HS-27A (cell line): ENCODE results near the gene FCRL1.
A peak's percentile ranks its signal among the peaks of the same experiment; 100 is the strongest.

Experiments used
- DNase-seq: peaks from one replicate; pipeline ENCODE4 v3.0.0-alpha.2; 2012; ENCODE audit warnings: low read depth, missing footprints

The FCRL1 gene, protein sequence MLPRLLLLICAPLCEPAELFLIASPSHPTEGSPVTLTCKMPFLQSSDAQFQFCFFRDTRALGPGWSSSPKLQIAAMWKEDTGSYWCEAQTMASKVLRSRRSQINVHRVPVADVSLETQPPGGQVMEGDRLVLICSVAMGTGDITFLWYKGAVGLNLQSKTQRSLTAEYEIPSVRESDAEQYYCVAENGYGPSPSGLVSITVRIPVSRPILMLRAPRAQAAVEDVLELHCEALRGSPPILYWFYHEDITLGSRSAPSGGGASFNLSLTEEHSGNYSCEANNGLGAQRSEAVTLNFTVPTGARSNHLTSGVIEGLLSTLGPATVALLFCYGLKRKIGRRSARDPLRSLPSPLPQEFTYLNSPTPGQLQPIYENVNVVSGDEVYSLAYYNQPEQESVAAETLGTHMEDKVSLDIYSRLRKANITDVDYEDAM

DNA sequence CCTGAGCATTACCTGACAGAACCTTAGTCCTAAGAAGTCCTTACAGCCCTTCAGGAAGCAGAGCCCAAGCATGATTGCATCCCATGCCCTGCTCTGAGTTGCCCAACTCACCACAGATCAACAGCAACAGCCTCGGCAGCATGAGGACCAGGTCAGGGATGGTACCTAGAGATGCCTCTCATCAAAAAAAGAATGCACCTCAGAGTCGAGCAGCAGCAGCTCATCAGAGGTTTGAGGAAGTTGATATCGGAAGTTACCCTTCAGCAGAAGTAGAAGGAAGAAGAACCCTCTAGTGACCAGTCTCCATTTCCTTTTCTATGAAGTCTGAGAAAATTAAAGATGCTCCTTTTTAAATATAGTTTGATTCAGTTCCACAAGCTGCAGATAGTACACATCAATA lies at the start of gene FCRL1:
TSS of gene FCRL1 (minus strand) at position 225 of the 400 bp plus-strand sequence. CDS start at position 142, 83 bp downstream.
- no peak for DNase-seq

DNA sequence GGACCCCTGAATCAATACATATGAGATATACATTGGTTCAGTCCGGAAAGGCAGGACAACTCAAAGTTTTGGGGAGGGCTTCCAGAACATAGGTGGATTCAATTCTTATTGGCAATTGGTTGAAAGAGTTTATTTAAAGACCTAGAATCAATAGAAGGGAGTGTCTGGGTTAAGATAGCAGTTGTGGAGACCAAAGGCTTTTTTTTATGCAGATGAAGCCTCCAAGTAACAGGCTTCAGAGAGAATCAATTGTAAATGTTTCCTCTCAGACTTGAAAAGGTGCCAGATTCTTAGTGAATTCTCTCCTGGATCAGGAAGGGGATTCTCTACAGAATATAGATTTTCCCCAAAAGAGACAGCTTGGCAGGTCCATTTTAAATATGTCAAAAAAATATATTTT lies 48.7 kb upstream of the FCRL1 start:
- no peak for DNase-seq

DNA sequence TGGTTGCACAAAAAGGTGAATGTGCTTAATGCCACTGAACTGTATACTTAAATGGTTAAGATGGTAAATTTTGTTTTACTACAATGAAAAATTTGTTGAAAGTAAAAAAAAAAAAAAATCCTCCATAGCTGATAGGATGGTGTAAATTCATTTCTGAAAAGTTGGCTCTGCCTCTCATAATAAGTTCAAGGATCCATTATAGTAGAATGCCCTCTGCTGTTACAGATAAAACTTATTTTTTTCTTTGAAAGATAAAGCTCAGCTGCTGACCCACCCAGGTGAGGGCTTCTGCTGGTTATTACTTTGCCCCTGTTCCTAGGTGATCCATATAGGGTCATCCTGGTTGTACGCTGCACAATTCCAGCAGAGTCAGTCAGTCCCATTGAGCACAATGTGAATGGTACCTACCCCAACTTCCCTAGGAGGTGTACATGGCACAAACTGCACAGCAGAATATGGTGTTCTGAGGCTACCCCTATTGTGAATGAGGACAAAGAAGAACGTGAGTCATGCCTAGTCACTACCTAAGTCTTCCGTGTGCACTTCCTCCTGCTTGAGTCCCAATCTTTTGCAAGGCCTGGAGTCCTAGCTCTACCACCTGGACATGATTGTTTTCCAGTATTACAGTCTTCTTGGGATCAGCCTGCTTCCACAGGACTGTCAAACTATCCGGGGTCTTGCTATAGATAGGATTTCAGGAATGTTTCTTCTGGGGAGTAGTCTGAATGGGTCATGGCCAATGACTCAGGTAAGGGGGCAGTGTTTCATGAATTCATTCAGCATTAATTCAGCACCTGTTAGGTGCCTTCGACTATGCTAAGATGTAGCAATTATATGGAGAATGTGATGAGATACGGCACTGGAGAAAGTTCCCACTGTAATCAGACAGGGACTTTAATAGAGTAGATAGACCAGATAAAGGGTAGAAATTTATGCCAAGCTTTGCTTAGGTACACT lies 42.5 kb upstream of the FCRL1 start:
- no peak for DNase-seq

DNA sequence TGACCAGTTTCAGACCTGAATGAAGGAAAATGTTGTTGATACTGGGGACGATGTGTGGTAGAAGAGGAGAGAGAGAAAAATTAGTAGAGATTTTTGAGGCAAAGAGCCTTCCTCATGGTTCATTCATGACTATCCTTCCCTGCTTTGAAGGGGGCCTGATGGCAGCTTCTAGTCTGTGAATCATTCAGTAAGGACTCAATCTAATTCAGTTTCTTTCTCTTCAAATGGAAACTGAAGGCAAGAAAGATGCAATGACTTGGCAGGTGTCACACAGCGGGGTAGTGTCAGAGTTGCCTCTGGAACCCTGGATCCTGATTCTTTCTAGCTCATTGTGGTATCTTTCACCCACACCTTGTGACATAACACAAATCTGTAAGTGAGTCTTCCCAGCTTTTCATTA lies 36.6 kb upstream of the FCRL1 start:
- DNase-seq: no peak

DNA sequence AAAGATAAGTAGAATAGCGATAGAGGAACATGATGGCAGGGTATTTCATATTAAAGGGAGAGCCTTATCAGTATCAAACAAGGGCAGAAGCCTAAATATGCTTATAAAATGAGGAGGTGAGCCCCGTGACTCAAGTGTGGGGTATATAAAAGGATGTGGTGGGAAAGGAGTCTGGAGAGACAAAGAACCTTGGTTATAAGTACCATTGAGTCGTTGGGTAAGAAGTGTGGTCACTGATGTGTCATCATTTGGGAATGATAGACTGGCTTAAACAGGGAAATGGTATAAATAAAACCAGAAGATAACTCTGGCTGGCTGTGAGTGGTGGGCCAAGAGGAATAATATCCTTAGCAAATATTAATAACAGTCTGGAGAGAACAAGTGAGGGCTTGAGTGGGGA lies 32.6 kb upstream of the FCRL1 start:
- DNase-seq: peak; percentile 4

DNA sequence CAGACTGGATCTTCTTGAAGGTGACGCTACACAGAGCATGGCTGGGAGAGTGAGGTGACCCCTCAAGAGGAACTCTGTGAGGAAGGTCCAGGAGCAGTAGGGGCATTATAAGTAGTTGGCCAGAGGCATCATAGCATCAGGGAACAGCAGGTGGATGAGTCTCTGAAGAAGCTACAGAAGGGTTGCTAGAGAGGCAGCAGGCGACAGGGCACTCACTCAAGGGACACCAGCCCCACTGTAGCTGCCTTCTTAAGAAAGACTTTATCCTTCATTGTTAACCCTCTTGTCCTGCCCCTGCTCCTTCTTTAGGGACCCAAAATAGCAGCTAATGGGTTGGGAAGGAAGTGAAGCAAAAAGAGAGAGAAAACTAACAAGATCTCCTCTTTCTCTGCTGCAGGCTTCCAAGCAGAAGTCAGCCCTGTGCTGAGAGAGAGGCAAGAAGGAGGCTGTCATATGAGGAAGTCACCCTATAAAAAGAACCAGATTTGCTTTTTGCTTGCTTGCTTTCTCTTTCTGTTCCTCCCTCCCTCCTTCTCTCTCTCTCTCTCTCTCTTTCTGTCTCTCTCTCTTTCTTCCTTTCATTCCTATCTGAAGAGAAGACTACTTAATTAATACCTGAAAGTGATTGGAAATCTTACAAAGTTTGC lies 29.4 kb upstream of the FCRL1 start:
- DNase-seq: no peak

DNA sequence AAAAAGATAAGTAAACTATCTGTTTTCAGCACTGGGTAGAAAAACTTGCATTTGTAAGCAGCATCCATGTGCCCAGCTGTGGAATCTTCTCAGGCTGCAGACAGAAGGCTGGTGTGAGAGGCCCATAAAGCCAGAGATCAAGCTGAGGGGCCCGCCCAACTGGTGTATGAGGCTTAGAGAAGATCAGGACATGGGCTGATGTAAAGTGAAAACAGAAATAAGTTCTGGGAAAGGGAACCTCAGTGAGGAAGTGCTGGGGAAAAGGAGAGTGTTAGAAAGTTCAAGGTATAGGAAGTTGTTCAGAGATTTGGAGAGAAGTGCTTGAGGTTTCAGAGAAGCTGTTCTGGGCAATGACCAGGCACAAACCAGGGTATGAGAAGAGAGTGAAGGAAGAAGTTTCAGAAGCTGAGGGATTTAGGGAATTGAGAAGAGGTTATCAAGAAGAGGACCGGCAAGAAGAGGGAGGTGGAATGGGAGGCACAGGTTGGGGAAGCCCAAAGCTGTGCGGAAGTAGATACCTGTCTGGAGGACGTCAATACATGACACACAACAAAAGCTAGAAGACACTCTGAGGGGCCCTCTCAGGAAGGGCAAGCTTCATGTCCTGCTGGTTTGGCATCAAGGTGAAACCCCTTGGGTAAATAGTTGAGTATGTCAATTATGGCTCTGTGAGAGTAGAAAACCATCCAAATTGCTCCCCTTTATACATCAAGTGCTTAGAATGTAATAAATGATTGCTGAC lies 24.3 kb upstream of the FCRL1 start:
- DNase-seq: no peak

DNA sequence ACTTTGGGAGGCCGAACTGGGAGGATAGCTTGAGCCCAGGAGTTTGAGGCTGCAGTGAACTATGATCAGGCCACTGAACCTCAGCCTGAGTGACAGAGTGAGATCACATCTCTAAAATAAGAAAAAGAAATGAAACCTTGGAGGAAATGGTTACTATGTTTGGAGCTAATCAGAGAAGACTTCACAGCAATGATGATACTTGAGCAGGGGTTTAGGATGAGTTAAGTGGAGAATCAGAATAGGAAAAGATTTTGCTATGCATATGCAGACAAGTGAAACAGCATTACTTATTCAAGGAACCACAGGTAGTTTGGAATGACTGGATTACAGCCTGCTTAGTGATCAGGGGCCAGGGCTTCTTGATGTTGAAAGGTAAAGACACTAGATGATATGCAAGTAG lies 23.0 kb upstream of the FCRL1 start:
- DNase-seq: no peak

DNA sequence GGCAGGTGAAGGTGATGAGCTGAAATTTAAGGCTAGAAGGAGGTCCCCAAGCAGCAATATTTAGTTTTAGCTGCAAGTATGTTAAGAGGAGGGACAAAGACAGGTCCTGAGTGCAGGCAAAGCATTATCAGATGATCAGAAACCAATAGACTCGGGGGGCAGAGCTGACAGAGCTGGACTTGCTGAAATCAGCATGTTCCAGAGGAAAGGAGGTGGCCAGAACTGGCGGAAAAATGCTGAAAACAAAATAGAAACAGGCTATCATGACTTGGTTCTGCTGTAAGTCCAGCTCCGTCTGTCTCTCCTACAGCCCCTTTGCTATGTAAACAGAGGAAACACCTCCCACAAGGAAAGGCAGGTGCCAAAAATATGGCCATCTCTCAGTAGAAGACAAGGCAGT lies 21.8 kb upstream of the FCRL1 start, which contains the start of gene CD5L:
TSS of gene CD5L (minus strand) at position 101 of the 400 bp plus-strand sequence. CDS start 107 bp downstream, outside the sequence.
- DNase-seq: no peak

DNA sequence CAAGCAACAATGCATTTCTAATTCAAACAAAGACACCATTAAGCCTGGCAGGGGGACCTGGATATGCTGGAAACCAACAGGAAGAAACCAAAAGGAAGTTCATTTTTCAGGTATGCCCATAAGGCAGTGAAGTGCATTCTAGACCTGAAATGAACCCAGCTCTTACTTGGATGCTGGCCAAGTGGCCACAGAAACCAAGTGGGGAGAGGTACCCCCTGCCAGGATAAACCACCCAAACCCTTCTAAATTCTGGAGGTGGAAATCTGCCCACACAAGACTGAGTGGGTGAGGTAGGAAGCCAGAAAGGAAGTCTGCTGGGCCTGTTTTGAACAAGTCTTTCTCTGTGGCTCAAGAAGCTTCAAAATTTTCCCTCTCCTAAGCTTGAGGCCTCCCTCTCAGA lies 19.0 kb upstream of the FCRL1 start:
- no peak for DNase-seq

DNA sequence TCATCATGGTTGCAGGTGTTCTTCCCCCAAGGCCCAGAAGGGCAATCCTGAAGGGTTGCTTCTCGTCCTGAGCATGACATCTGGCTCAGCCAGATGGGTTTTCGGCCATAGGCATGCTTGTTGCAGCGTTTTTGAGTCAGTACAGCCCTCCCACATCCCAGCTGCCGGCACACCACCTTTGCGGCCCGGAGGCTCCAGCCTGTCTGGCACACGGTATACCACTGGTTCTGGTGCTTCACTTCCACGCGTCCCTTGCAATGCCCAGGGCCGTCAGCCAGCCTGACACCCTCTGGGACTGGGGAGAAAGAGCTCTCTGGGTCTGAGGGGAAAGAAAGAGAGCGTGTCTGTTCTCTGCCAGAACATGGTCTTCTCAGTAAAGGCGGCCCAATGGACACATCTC lies 14.5 kb upstream of the FCRL1 start:
- no peak for DNase-seq

DNA sequence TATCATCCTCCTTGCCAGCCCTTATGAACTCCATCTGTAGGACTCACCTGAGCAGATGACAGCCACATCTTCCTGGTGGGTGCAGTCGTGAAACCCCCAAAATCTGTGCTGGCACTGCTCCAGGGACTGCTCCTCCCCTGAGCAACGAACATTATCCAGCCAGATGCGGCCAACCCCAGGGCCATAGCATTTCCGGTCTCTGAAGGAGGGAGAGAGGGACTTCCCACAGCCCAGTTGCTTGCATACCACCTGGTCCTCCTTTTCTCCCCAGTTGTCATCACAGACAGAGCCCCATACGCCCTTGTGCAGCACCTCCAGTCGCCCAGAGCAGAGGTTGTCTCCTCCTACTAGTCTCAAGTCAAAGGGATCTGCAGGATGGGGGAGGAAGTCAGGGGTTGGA lies 13.2 kb upstream of the FCRL1 start:
- no peak for DNase-seq

DNA sequence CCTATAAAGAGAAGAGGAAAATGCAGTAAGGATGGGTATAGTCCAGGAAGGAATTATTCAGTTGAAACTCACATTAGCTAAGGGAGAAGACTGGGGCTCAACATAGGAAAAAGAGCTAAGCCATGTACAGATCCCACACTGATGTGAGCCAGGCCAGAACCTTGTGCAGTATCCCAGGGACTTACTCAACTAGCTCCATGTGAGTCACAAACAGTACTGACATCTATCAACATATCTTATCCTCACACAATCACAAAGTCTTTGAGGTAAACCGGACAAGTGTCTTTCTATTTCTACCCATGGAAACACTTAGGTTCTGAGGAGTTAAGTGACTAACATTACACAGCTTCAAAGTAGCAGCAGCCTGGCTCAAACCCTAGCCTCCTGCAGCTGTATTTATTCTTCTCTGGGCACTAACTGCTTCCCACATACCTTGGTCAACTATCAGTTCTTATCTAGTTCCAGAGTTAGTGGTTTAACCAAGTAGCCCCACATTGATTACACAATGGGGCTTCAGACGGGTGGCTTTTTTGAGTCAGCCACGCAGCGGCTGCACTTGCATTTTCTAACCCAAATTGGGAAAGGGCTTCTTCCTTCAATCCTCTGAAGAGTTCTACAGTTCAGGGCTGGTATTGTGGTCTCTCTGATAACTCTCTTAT lies 12.2 kb upstream of the FCRL1 start:
- no peak for DNase-seq

DNA sequence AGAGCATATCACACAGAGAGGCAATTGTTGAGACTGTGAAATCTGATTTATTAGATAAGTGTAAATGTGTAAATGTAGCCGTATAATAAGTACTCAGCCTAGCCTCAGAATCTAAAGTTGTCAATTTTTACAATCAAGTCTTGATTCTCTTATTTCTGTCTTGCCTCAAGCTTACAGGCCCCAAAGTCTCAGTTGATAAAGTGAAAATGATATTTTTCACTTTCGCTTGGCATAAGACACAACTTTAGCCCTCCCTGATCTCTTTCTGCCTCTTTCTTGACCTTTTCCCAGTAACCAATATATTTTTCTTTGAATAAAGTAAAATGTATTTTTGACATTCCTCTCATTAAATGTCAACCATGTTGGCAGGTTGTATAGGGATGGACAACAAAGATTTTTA lies 11.0 kb upstream of the FCRL1 start:
- no peak for DNase-seq

DNA sequence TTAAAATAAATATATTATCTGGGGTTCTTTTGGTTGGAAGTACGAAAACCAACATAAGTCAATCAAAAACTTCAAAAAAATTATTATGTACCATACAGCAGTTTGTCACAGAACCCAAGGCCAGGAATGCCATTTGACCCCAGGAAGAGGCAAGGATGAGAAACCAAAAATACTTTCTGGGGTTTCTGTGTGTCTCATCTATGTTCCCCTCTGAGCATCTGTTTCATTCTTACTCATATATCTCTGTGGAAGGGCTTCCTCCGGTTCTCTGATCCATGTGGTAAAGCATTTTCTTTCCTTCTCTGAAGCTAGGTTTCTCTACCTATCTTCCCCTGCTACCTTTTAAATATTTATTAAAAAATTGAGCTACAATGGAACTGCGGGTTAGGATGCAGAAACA lies 9.8 kb upstream of the FCRL1 start:
- DNase-seq: no peak

DNA sequence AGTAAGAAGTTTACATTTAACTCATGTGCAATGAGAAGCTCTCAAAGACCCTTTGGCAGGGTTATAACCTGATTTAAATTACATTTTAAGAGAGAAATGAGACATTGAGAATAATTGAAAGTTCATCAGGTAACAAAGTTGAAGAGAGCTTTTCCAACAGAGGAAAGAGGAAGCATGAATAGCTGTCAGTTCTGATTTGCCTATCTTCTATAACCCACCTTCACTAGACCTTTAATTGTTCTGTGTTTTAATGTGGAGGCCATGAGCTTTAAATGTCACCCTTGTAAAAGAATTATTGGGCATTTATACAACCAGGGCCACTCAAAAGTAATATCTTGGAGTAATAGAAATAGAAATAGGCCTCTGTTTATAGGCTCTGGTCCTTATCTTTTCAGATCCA lies 9.3 kb upstream of the FCRL1 start:
- DNase-seq: no peak

DNA sequence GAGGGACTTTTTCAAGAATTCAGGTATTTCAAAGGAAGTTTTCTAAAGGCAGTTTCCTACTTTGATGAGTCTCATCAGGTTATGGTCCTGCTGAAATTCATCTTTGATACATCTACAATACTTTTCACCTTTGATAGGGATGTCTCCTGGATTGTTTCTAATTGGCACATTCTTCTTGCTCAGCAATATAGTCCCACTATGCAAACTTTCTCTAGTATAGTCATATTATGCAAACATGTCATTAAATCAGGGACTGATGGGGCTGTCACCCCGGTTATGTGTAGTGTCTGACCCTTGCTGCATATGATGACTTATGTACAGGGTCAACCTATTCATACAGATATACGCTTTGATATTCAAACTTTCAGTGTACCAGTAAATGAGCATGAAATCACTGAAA lies 379 bp upstream of the FCRL1 start:
- DNase-seq: no peak

DNA sequence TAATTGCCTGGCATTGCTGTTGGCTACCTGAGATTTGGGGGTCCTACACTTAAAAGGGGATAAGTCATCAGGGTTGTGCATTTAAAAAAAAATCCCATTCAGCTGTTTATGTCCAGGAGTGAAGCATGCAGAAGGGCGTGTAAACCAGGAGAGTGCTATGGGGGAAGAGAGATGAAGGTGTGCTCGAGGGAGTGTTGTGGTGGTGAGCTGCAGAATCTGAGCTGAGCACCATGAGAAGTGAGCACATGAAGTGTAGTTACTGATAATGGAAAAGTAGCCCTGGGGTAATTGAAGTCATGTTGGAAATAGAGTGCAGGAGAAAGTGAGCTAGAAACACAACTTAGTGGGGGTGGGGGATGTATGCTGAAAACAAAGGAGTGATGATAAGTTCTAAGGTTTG lies 705 bp downstream of the FCRL1 start:
- DNase-seq: no peak

DNA sequence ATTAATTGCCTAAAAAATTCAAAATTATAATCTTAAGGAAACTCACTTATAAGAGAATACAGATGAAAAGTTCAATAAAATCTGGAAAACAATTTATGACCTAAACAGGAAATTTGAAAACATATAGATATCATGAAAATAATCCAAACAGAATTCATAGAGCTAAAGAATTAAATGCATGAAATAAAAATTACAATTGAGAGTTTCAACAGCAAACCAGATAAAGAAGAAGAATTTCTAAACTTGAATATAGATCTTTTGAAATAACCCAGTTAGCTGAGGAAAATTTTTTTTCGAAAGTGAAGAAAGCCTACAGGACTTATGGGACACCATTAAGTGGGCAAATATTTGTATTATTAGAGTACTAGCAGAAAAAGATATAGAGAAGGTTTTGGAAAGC lies 6.7 kb downstream of the FCRL1 start:
- DNase-seq: no peak

DNA sequence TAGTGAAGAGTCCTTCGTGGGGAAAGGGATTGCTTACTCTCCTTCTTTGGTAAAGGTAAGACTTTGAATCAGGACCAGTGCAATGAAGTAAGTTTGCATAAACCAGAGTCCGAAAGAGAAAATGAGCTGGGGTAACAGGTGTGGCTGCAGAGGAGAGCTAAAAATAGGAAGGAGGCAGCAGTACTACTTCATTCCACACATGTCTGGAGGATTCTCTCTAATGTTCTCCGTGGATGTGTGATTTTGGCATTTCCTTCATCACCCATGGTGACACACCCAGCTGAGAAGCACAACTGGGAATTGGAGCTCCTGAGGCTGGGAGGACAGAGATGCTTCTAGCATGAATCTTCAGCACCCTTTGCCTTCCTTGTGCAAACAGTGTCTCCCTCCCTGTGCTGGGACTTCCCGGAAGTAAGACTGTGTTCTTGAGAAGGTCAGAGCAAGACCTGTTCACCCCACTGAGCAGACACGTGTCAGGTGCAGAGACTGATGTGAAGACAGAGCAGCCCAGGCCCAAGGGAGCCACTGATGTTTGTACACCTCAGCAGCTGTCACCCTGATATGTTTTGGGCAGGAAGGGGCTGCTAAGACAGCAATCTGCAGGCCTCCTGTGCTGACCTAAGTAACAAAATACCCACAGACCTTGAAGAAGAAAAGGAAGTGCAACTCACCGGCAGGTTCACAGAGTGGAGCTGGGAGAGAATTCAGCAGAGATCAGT lies 13.3 kb downstream of the FCRL1 start:
- no peak for DNase-seq

DNA sequence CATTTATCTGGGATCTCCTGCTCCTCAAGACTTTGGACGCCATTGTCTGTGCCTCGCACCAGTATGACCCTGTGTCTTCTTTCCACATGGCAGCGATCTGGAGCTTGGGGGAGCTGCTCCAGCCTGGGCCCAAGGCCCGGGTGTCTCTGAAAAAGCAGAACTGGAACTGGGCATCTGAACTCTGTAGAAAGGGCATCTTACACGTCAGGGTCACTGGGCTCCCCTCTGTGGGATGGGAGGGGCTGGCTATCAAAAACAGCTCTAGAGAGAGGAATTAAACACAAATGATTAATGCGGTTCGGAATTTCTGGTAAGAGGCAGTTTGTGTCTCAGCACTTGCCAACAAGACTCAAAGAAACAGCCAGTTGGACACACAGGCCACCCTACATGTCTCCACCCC lies 16.1 kb downstream of the FCRL1 start:
- no peak for DNase-seq
